Kidney capillary endothelial cell (primary cell): Measurements from ENCODE around the gene ID2.

Experiments
- DNase-seq: peaks from one replicate; pipeline ENCODE4 v3.0.0-alpha.2; 2018; ENCODE audit warnings: low spot score

ID2 gene

GRCh38 chr2:8681786-8682692 is at the start of gene ID2:
Gene ID2 (plus strand): TSS chr2:8682056. CDS start chr2:8682166, 110 bp downstream.
- peak; percentile 93 for DNase-seq

DNA sequence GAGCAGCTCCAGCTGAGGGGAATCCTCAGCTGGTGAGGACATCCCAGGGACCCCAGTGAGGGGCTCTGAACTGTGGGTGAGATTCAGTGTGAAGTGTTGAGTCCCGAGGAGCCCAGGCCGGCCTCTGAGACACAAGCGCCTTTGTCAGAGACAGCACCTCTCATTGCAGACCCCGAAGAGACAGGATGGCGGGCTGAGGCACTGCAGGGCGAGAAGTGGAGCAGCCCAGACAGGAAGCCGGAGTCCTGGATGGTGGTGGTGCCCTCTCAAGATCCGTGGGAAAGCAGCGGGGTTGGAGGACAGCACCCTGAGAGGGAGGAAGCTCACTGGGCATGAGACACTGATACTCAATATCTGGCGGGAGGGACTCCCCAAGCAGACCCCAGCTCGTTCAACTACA is 49.1 kb upstream of the ID2 start:
- no peak for DNase-seq

- DNase-seq = no peak
Measured at GRCh38 chr2:8633186-8633734, 48.6 kb upstream of the ID2 start.

GRCh38 chr2:8633735-8634313 is 48.0 kb upstream of the ID2 start:
- no peak for DNase-seq

GRCh38 chr2:8634466-8635172 is 47.2 kb upstream of the ID2 start:
- DNase-seq = no peak

DNA sequence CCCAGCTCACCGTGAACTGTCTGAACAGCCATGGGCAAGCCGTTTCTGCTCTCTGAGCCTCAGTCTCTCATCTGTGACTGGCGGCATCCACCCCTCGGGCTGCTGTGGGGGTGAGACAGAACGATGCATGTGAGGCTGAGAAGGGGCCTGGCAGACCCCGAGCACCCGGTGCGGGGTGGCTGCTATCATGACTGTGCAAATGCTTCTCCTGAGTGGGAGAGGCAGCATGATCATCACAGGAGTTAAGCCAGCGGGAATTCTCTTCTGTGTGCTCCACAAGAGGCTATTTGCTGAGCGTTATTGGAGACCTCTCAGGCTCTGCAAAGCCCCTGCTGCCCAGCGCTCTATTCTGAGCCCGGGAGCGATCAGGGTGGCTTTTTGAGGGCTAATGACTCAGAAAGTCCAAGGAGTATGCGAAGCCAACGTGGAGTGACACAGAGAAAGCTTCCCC is 45.8 kb upstream of the ID2 start:
- DNase-seq = no peak

DNA sequence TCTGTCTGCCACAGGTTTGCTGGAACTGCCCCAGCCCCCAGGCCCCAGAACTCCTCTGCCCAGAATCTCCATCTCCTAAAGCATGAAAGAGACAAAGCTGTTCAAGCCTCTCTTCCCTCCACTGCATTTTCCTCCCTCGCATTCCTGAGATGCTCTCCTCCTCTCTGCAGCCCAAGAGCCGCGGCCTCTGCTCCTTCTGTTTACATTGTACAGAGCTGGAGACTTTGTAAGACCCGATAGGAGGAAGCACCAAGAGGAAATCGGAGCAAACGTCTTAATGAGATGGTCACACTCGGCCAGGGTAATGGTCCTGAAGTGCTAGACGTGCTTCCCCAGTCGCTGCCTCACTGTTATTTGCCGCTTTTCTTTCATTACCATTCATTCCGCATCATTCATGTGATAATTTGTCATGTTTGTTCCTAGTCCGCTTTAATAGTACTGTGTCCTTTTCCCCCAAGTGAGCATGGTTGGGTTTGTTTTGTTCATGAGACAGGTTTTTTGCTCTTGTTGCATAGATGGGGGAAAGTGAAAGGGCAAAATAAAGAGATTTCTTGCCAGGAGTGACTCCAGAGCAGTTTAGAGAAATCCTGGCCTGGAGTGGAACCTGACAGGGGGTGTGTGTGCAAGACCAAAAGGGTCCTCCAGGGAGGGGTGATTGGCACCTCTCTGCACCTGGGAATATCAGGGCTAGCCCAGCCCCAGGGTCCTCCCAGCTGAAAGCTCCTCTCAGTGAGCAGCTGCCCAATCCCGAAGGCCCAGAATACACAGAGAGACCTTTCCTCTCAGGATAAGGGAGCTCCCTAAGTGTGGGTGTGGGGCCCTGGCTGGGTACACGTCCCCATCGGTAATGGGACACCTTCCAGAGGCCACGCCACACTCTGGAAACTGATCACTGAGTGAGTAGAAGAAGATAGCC is 44.9 kb upstream of the ID2 start:
- DNase-seq = no peak

- DNase-seq = no peak
Measured at GRCh38 chr2:8638327-8638726, 43.5 kb upstream of the ID2 start.

DNA sequence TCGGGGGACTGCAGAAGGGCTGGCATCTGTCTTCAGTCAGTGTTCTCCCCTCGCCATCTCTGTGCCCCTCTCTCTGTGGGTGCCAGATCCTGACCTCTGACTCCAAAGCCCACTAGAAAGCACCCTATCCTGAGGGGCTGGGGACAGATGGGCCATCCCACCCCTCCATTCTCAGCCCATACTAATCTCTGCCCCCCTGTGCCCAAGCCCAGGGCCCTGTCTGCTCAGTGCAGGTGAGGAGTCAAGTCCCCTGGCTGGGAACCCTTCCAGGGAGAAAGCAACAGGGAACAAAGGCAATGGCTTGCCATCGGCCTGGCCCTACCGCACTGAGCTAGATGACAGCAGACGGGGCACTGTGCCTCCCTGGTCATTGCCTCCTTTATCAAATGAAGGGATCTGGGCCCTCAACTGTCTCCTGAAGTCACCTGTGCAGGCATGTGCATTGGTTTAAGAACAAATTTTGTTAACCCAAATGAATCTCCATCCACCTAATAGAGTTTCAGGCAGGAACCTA is 42.7 kb upstream of the ID2 start:
- no peak for DNase-seq

GRCh38 chr2:8640498-8640897 is 41.4 kb upstream of the ID2 start:
- no peak for DNase-seq

- no peak for DNase-seq
Measured at GRCh38 chr2:8641301-8641965, 40.4 kb upstream of the ID2 start.

DNA sequence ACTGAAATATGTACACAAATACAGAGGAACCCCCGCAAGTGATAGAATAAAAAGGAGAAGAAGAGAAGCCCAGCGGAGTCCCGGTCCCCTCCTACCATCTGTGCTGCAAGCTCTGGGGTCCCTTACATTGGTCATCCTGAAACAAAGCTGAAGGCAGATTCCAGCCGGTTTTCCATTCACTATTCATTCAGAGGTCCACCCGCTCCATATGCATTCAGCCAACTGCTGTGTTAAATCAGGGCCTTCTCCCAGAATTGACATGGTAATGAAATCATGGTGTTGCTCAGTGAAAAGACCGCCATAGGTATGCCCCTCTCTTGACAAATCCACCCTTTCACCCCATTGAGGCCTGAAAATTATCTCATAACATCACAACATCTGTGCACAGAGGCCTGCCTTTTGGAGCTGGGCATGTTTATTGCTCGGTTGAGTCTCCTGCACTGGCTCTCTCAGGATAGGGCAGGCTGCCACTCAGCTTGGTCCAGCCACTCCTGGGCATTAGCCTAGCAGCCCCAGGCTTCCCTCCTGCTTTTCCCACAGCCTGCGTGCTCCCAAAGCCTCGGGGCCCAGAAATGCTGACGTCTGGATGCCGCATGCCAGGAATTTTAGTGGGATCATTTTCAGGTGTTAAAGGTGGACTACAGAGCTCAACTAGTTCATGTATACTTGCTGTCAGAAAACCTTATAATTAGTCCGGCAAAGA is 39.3 kb upstream of the ID2 start:
- DNase-seq = no peak

GRCh38 chr2:8643250-8643995 is 38.4 kb upstream of the ID2 start:
- DNase-seq = no peak

DNA sequence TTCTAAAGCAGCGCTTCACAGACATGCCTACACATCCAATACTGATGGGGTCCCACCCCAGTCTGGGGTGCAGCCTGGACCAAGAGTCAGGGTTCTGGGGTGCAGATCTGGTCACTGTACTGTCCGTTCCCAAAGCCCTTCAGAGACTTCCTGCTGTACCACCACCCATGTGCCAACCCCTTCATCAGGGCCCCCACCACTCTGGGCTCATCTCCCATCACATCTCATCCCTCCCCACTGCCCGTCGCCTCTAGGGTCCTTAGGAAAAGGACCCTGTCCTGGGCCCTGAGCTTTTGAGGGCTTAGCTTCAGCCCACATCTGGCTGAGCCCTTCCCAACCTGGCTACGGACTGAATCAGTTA is 37.9 kb upstream of the ID2 start:
- no peak for DNase-seq

DNA sequence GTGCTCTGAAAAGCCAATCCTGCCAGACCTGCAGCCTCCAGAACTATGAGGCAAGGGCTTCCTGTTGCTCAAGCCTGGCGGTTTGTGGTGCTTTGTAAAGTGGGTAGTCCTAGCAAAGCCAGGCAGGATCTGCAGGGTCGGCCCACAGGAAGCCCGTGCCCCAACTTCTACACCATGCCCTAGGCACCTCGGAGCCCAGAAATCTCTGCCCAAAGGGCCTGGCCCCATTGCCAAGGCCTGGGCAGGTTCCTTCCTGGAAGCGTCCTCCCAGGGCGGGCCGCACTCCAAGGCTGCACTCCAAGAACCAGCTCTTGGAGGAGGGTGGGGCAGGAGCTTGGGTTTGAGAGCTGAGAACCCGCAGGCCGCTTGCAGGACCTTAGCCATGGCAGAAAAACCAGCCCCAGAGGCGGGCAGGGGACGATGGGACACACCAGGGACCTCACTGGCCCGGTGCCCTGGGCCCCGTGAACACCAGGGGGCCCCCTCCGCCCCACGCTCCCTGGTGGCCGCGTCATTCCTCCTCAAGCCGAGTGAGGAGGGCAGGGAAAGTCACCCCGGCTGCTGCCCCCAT is 37.2 kb upstream of the ID2 start:
- DNase-seq = no peak

DNA sequence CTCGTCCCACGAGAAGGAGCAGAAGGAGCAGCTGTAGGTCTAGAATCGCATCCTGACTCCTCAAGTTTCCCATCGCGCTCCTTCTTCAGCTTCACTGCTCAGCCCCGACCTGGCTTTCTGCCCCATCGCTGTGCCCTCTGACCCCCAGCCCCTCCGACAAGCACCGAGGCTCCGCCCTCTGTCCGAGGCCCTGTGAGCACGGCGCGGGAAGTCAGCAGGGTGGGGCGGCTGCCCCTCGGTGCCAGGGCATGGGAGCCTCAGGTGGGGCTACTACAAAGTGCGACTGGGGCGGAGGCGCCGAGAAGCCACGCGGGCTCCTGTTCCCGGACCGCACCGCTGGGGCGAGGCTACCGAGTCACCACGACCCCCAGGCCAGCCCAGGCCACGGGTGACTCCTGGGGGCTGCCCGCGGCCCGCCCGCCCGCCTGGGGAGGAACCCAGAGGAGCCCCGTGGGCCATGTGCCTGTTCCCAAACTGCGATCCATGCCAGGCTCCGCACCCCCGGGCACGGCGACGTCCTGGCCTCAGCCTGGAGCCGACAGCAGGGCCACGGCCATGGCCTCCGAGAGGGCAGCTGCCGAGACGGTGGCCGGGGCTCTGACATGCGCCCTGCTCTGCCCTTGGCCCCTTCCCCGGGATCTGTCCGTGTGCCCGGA is 36.6 kb upstream of the ID2 start:
- no peak for DNase-seq

GRCh38 chr2:8646731-8647461 is 35.0 kb upstream of the ID2 start:
- DNase-seq = no peak

DNA sequence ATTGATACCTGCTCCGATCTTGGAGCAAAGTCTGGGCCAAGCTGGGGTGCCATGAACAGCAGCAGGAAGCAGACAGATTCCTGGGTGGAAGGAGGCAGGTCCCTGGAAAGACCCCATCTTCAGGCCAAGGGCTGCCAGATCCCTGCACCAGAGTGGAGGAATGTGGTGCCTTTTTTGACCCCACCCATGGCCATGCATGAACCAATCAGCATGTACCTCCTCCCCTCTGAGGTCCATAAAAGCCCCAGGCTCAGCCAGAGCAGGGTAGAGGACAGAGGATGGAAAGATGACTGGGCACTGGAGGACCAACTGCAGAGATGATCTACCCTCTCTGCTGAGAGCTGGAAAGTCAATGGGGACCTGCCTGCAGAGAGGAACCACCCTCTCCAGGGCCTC is 34.4 kb upstream of the ID2 start:
- no peak for DNase-seq
